ENCODE results near the gene SEPTIN1.

GRCh38 chr16:30429418-30429677 lies 47.0 kb upstream of the SEPTIN1 start:
- no peak for TF ChIP-seq CTCF (IDR thresholded peaks at IDR 0.05)
- TF ChIP-seq POLR2A (IDR thresholded peaks at IDR 0.05), result no peak

All from esophagus squamous epithelium (tissue), 4 donors.